HepG2 (cell line): ENCODE data around the gene RUSF1. TPM values are rescaled to one million over a fixed set of nuclear protein-coding genes. Genes with fewer than 3 reads are reported as not detected.
A peak's percentile ranks its signal among the peaks of the same experiment; 100 is the strongest.

ENCODE experiments used
- FOXA3 ChIP-seq: IDR thresholded peaks from 2 replicates; pipeline ENCODE4 v1.6.1; 2016; ENCODE audit warnings: missing genetic modification reagents, missing compliant biosample characterization
- IKZF1 ChIP-seq: fragments of 450-650 bp; IDR thresholded peaks from 2 replicates; pipeline ENCODE4 v1.7.1; 2016
- JDP2 ChIP-seq: sonication (generic); formaldehyde crosslinking; IDR thresholded peaks from 2 replicates; pipeline ENCODE4 v1.8.1; 2022; ENCODE audit warnings: missing genetic modification reagents, borderline replicate concordance
- MTF1 ChIP-seq: sonication (generic); formaldehyde crosslinking; IDR thresholded peaks from 2 replicates; pipeline ENCODE4 v1.5.0; 2020; ENCODE audit warnings: missing genetic modification reagents
- SMAD3 ChIP-seq: sonication (generic); formaldehyde crosslinking; IDR thresholded peaks from 2 replicates; pipeline ENCODE4 v1.4.0; 2020; ENCODE audit warnings: missing genetic modification reagents
- TCF12 ChIP-seq, 2 experiments: fragments of 450-650 bp in 1 of 2; sonication (generic) in 1 of 2; formaldehyde crosslinking in 1 of 2; IDR thresholded peaks; 2 replicates each; pipeline versions ENCODE4 v1.6.1 to v1.8.0; 2017 to 2022; ENCODE audit warnings: antibody characterized with exemption in 1 of 2, mild to moderate bottlenecking in 1 of 2, missing genetic modification reagents in 1 of 2, moderate library complexity in 1 of 2
- TEAD3 ChIP-seq: optimal IDR thresholded peaks from 2 replicates; pipeline ENCODE3; 2016; ENCODE audit warnings: borderline replicate concordance
- XBP1 ChIP-seq: sonication (generic); formaldehyde crosslinking; IDR thresholded peaks from 2 replicates; pipeline ENCODE4 v1.5.0; 2020; ENCODE audit warnings: missing genetic modification reagents
- ZNF12 ChIP-seq: sonication (generic); formaldehyde crosslinking; IDR thresholded peaks from 2 replicates; pipeline ENCODE4 v1.5.0; 2020; ENCODE audit warnings: missing genetic modification reagents
- ZNF160 ChIP-seq: sonication (generic); formaldehyde crosslinking; IDR thresholded peaks from 2 replicates; pipeline ENCODE4 v1.8.0; 2022; ENCODE audit warnings: mild to moderate bottlenecking, inconsistent platforms, missing genetic modification reagents
- ZNF17 ChIP-seq: sonication (generic); formaldehyde crosslinking; IDR thresholded peaks from 2 replicates; pipeline ENCODE4 v1.5.0; 2020; ENCODE audit warnings: mild to moderate bottlenecking, missing genetic modification reagents
- ZNF180 ChIP-seq: sonication (generic); formaldehyde crosslinking; IDR thresholded peaks from 2 replicates; pipeline ENCODE4 v1.4.0; 2020; ENCODE audit warnings: low read depth, missing genetic modification reagents, borderline replicate concordance
- ZNF232 ChIP-seq: sonication (generic); formaldehyde crosslinking; IDR thresholded peaks from 2 replicates; pipeline ENCODE4 v1.4.0; 2020; ENCODE audit warnings: missing genetic modification reagents, borderline replicate concordance
- ZNF296 ChIP-seq: sonication (generic); formaldehyde crosslinking; conservative IDR thresholded peaks from 2 replicates; pipeline ENCODE4 v1.5.0; 2020; ENCODE audit warnings: mild to moderate bottlenecking, missing genetic modification reagents
- ZNF30 ChIP-seq: sonication (generic); formaldehyde crosslinking; IDR thresholded peaks from 2 replicates; pipeline ENCODE4 v1.5.0; 2020; ENCODE audit warnings: mild to moderate bottlenecking, missing genetic modification reagents
- ZNF329 ChIP-seq: sonication (generic); formaldehyde crosslinking; IDR thresholded peaks from 2 replicates; pipeline ENCODE4 v1.9.0; 2021; ENCODE audit warnings: low read depth, mild to moderate bottlenecking, missing genetic modification reagents
- ZNF337 ChIP-seq: sonication (generic); formaldehyde crosslinking; IDR thresholded peaks from 2 replicates; pipeline ENCODE4 v1.5.1; 2020; ENCODE audit warnings: missing genetic modification reagents, low read depth, mild to moderate bottlenecking, borderline replicate concordance
- ZNF33A ChIP-seq: sonication (generic); formaldehyde crosslinking; IDR thresholded peaks from 2 replicates; pipeline ENCODE4 v1.5.1; 2020; ENCODE audit warnings: missing genetic modification reagents, mild to moderate bottlenecking, moderate library complexity, borderline replicate concordance
- ZNF546 ChIP-seq: sonication (generic); formaldehyde crosslinking; conservative IDR thresholded peaks from 2 replicates; pipeline ENCODE4 v1.8.1; 2023; ENCODE audit warnings: mild to moderate bottlenecking, missing genetic modification reagents
- ZNF672 ChIP-seq: sonication (generic); formaldehyde crosslinking; IDR thresholded peaks from 2 replicates; pipeline ENCODE4 v1.8.1; 2022; ENCODE audit warnings: missing genetic modification reagents
- ZNF674 ChIP-seq: sonication (generic); formaldehyde crosslinking; IDR thresholded peaks from 2 replicates; pipeline ENCODE4 v1.5.0; 2020; ENCODE audit warnings: low read depth, mild to moderate bottlenecking, missing genetic modification reagents
- polyA plus RNA-seq, 8 experiments: library from polyadenylated mRNA; depleted of rRNA in 3 of 8; stranded (reverse) in 7 of 8; unstranded in 1 of 8; fragments of >200 nt; fragmentation: Illumina TruSeq in 4 of 8; extraction: Trizol in 4 of 8; gene quantifications; 2 replicates each; pipeline versions ENCODE4 v1.2.1 to v1.2.3, GENCODE V29; 2011 to 2016; ENCODE audit warnings: low read depth in 4 of 8, missing spikeins in 1 of 8, mixed read lengths in 1 of 8; ENCODE audit not compliant: insufficient read depth in 1 of 8
- total RNA-seq, 5 experiments: library from RNA; depleted of rRNA; stranded (reverse); fragments of >200 nt; fragmentation: Illumina TruSeq; extraction: Trizol; gene quantifications; 2 replicates each; pipeline ENCODE4 v1.2.3, GENCODE V29; 2016; ENCODE audit warnings: low read depth in 1 of 5
- TF ChIP-seq, protein P1 (sequence below): sonication (generic); formaldehyde crosslinking; IDR thresholded peaks from 2 replicates; pipeline ENCODE4 v1.4.0; 2020; ENCODE audit warnings: missing genetic modification reagents
- TF ChIP-seq, protein P2 (sequence below): sonication (generic); formaldehyde crosslinking; IDR thresholded peaks from 2 replicates; pipeline ENCODE4 v1.5.0; 2020; ENCODE audit warnings: mild to moderate bottlenecking, missing genetic modification reagents
- TF ChIP-seq, protein P3 (sequence below): sonication (generic); formaldehyde crosslinking; IDR thresholded peaks from 2 replicates; pipeline ENCODE4 v1.9.0; 2021; ENCODE audit warnings: missing genetic modification reagents, mild to moderate bottlenecking, borderline replicate concordance

The RUSF1 gene
- total and polyA plus RNA-seq, 2 of the 13 experiments (the other 11 are each of a cell fraction or from before 2014, with no cell fraction given): 40.8 to 50.2 TPM

DNA sequence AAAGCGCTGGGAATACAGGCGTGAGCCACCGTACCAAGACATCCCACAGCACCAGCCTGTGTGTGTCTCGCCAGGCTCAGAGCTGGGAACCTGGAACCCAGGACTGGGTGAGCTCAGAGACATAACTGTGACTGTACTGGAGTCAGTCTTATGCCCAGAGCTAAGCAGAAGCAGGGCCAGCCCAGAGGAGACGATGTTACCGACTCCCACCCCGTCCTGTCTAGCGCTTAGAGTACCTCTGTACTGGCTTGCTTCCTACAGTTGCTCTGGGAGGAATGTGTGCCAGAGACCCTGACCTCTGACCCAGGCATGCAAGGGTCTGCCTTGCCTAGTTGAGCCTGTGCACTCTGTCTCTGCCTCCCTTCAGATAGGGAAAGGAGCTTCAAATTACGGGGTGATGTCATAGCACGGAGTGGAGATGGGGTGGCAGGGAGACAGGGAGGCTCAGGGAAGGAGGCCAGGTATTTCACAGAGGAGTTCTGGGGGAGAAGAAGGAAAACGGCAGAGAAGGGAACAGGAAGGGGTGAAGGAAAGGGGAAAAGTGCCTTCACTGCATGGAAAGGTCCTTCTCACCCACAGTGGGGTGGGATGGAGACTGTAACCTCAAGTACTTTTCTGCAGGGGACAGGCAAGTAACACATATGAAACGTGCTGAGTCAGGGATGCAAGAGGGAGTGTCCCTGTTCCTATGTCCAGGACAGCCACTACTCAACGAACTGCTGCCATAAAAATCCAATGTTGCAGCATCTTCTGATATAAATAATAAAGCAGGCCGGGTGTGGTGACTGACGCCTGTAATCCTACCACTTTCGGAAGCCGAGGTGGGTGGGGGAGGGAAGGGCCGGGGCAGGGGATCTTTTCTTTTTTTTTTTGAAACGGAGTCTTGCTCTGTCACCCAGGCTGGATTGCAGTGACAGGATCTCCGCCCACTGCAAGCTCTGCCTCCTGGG is 54.7 kb downstream of the RUSF1 start (continued):
- TF ChIP-seq TCF12 (IDR thresholded peaks at IDR 0.05) (no peak), TCF12 (CRISPR knock-in tag; IDR thresholded peaks at IDR 0.05) (no peak), SMAD3 (CRISPR knock-in tag) (no peak), ZNF12 (CRISPR knock-in tag) (no peak), TEAD3 (CRISPR knock-in tag) (peak; percentile 96), ZNF232 (peak; percentile 58; the same call in 1 of the 2 replicates), ZNF337 (CRISPR knock-in tag) (no peak), IKZF1 (no peak), MTF1 (CRISPR knock-in tag) (no peak), JDP2 (CRISPR knock-in tag) (no peak), ZNF33A (no peak), ZNF674 (CRISPR knock-in tag) (0 out of 2 replicates have a peak, but pooled peaks have one; percentile 62), FOXA3 (CRISPR knock-in tag) (peak; percentile 29), ZNF672 (CRISPR knock-in tag) (no peak), ZNF180 (CRISPR knock-in tag) (no peak), ZNF160 (CRISPR knock-in tag) (no peak; the same call in 1 of the 2 replicates), XBP1 (no peak), ZNF17 (CRISPR knock-in tag) (no peak), ZNF329 (CRISPR knock-in tag) (peak; percentile 47; the same call in 1 of the 2 replicates), ZNF30 (CRISPR knock-in tag) (no peak), ZNF546 (CRISPR knock-in tag) (no peak), ZNF296 (CRISPR knock-in tag) (no peak)
- TF ChIP-seq, protein P1, sequence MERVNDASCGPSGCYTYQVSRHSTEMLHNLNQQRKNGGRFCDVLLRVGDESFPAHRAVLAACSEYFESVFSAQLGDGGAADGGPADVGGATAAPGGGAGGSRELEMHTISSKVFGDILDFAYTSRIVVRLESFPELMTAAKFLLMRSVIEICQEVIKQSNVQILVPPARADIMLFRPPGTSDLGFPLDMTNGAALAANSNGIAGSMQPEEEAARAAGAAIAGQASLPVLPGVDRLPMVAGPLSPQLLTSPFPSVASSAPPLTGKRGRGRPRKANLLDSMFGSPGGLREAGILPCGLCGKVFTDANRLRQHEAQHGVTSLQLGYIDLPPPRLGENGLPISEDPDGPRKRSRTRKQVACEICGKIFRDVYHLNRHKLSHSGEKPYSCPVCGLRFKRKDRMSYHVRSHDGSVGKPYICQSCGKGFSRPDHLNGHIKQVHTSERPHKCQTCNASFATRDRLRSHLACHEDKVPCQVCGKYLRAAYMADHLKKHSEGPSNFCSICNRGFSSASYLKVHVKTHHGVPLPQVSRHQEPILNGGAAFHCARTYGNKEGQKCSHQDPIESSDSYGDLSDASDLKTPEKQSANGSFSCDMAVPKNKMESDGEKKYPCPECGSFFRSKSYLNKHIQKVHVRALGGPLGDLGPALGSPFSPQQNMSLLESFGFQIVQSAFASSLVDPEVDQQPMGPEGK (CRISPR knock-in tag): no peak
- TF ChIP-seq, protein P2, sequence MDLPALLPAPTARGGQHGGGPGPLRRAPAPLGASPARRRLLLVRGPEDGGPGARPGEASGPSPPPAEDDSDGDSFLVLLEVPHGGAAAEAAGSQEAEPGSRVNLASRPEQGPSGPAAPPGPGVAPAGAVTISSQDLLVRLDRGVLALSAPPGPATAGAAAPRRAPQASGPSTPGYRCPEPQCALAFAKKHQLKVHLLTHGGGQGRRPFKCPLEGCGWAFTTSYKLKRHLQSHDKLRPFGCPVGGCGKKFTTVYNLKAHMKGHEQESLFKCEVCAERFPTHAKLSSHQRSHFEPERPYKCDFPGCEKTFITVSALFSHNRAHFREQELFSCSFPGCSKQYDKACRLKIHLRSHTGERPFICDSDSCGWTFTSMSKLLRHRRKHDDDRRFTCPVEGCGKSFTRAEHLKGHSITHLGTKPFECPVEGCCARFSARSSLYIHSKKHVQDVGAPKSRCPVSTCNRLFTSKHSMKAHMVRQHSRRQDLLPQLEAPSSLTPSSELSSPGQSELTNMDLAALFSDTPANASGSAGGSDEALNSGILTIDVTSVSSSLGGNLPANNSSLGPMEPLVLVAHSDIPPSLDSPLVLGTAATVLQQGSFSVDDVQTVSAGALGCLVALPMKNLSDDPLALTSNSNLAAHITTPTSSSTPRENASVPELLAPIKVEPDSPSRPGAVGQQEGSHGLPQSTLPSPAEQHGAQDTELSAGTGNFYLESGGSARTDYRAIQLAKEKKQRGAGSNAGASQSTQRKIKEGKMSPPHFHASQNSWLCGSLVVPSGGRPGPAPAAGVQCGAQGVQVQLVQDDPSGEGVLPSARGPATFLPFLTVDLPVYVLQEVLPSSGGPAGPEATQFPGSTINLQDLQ (CRISPR knock-in tag): no peak
- TF ChIP-seq, protein P3, sequence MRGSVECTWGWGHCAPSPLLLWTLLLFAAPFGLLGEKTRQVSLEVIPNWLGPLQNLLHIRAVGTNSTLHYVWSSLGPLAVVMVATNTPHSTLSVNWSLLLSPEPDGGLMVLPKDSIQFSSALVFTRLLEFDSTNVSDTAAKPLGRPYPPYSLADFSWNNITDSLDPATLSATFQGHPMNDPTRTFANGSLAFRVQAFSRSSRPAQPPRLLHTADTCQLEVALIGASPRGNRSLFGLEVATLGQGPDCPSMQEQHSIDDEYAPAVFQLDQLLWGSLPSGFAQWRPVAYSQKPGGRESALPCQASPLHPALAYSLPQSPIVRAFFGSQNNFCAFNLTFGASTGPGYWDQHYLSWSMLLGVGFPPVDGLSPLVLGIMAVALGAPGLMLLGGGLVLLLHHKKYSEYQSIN: no peak
